ENCODE measurements around the gene CWH43.
"Not testable (repeated sequence)": the region's sequence is repeated elsewhere in the genome, so short reads cannot be mapped to it uniquely, and the experiment has no call there.

Gene CWH43

GRCh38 chr4:48979914-48980579 is 6.0 kb upstream of the CWH43 start:
- DNase-seq: no peak

GRCh38 chr4:48984005-48984404 is 2.1 kb upstream of the CWH43 start:
- DNase-seq: not testable (repeated sequence)

- DNase-seq: no peak
Observed at GRCh38 chr4:48985602-48985975, 486 bp upstream of the CWH43 start.

- DNase-seq: no peak
Observed at GRCh38 chr4:48986654-48987164, 634 bp downstream of the CWH43 start.

- no peak for DNase-seq
Observed at GRCh38 chr4:48989461-48990203, 3.6 kb downstream of the CWH43 start.

GRCh38 chr4:48991357-48991756 is 5.3 kb downstream of the CWH43 start:
- no peak for DNase-seq

- DNase-seq: no peak
Observed at GRCh38 chr4:48997962-48998361, 11.9 kb downstream of the CWH43 start.

GRCh38 chr4:48998440-48998839 is 12.4 kb downstream of the CWH43 start:
- no peak for DNase-seq

- no peak for DNase-seq
Observed at GRCh38 chr4:49000806-49001205, 14.7 kb downstream of the CWH43 start.

- DNase-seq: no peak
Observed at GRCh38 chr4:49002931-49003330, 16.9 kb downstream of the CWH43 start.

GRCh38 chr4:49018718-49019295 is 32.7 kb downstream of the CWH43 start:
- DNase-seq: no peak

- peak; percentile 16 for DNase-seq
Observed at GRCh38 chr4:49032440-49033161, 46.5 kb downstream of the CWH43 start.

- DNase-seq: no peak
Observed at GRCh38 chr4:49036528-49036927, 50.5 kb downstream of the CWH43 start.

- DNase-seq: no peak
Observed at GRCh38 chr4:49044270-49044669, 58.2 kb downstream of the CWH43 start.

- no peak for DNase-seq
Observed at GRCh38 chr4:49058306-49058705, 72.2 kb downstream of the CWH43 start.

GRCh38 chr4:49063670-49064069 is 77.6 kb downstream of the CWH43 start:
- DNase-seq: no peak

- not testable (repeated sequence) for DNase-seq
Observed at GRCh38 chr4:49072196-49072595, 86.1 kb downstream of the CWH43 start.

- not testable (repeated sequence) for DNase-seq
Observed at GRCh38 chr4:49091883-49092282, 105.8 kb downstream of the CWH43 start.

- DNase-seq: not testable (repeated sequence)
Observed at GRCh38 chr4:49092608-49093135, 106.6 kb downstream of the CWH43 start.

GRCh38 chr4:49096215-49096614 is 110.1 kb downstream of the CWH43 start:
- not testable (repeated sequence) for DNase-seq

GRCh38 chr4:49096627-49097026 is 110.6 kb downstream of the CWH43 start:
- DNase-seq: not testable (repeated sequence)

GRCh38 chr4:49097071-49097470 is 111.0 kb downstream of the CWH43 start:
- DNase-seq: not testable (repeated sequence)

- not testable (repeated sequence) for DNase-seq
Observed at GRCh38 chr4:49097505-49097904, 111.4 kb downstream of the CWH43 start.
